Body of pancreas (tissue), 4 donors: ENCODE data around the gene ULK3. TPM values are rescaled to one million over a fixed set of nuclear protein-coding genes. Genes with fewer than 3 reads are reported as not detected.
A peak's percentile ranks its signal among the peaks of the same experiment; 100 is the strongest.

Experiments used
- ATAC-seq: fragments of 150-250 bp; one replicate; pipeline ENCODE4 v1.9.1; 2016
- DNase-seq, 4 donors: peaks; one replicate each; pipeline ENCODE4 v3.0.0-alpha.2; 2019
- H3K27ac ChIP-seq, 4 donors: fragments of 200-600 bp; sonication (generic); 1 replicate in 3 of 4; 2 replicates in 1 of 4; pipeline versions ENCODE4 v1.5.1 to v1.6.1; 2016 to 2019; ENCODE audit warnings: mild to moderate bottlenecking in 1 of 4, mixed read lengths in 1 of 4, moderate library complexity in 1 of 4
- H3K27me3 ChIP-seq, 2 donors: fragments of 200-600 bp; sonication (generic); one replicate each; pipeline ENCODE4 v1.6.0; 2016; ENCODE audit warnings: mild to moderate bottlenecking in 1 of 2
- H3K36me3 ChIP-seq, 2 donors: fragments of 200-600 bp; sonication (generic); replicated peaks in 1 of 2; 2 replicates each; pipeline ENCODE4 v1.5.1; 2016; ENCODE audit warnings: low read depth in 2 of 2; ENCODE audit not compliant: insufficient read depth in 1 of 2
- H3K4me1 ChIP-seq: fragments of 200-600 bp; sonication (generic); one replicate; pipeline ENCODE4 v1.6.0; 2016
- H3K4me3 ChIP-seq, 2 donors: fragments of 200-600 bp; sonication (generic); 1 replicate in 1 of 2; 2 replicates in 1 of 2; pipeline ENCODE4 v1.5.1; 2016 to 2019
- H3K9me3 ChIP-seq, 3 donors: fragments of 200-600 bp; sonication (generic); 1 replicate in 2 of 3; 2 replicates in 1 of 3; pipeline ENCODE4 v1.5.1; 2016
- CTCF ChIP-seq, 7 experiments: fragments of 450-650 bp in 4 of 7; fragments of 200-600 bp in 3 of 7; sonication (generic) in 3 of 7; IDR thresholded peaks; one replicate each; pipeline ENCODE4 v1.5.1; 2016 to 2019; ENCODE audit warnings: antibody characterized with exemption in 7 of 7
- POLR2A ChIP-seq, 3 donors: fragments of 450-650 bp; IDR thresholded peaks; one replicate each; pipeline ENCODE4 v1.6.1; 2016; ENCODE audit warnings: antibody characterized with exemption in 3 of 3, mild to moderate bottlenecking in 2 of 3
- WGBS, 2 donors: methylation state at CpG; one replicate each; pipeline ENCODE4 v1.1.5; 2017; 5-methylcytosine and 5-hydroxymethylcytosine counted together
- intact Hi-C: fragments of 100-400 bp; cut with DNase I; formaldehyde crosslinking; loops from one replicate; pipeline ENCODE4 v1.15.1; 2023
- total RNA-seq, 2 donors: library from RNA; depleted of rRNA; stranded (reverse); fragments of >200 nt; gene quantifications; one replicate each; pipeline ENCODE4 v1.1.0, GENCODE V29; 2016

The ULK3 gene
- total RNA-seq, 2 donors from 2014 or later: 74.2 to 76.3 TPM

GRCh38 chr15:74850393-74850792 lies 7.4 kb upstream of the ULK3 start:
- intact Hi-C loops: no loop called here
- H3K27ac ChIP-seq: no peak overlapping the region
- DNase-seq: no peak
- no peak overlapping the region for H3K4me3 ChIP-seq
- peaks cover 13 to 43% of the 10 kb centered on the region in 2 donors for H3K36me3 ChIP-seq
- no peaks in the 10 kb centered on the region for H3K27me3 ChIP-seq
- no peak for ATAC-seq
- TF ChIP-seq CTCF (IDR thresholded peaks at IDR 0.05) (no peak), POLR2A (IDR thresholded peaks at IDR 0.05) (no peak)
- 86 to 93% methylated on average over 4 of the region's 4 CpGs for WGBS, 2 donors
- no peaks in the 10 kb centered on the region for H3K9me3 ChIP-seq
- H3K4me1 ChIP-seq: no peaks in the 10 kb centered on the region

DNA sequence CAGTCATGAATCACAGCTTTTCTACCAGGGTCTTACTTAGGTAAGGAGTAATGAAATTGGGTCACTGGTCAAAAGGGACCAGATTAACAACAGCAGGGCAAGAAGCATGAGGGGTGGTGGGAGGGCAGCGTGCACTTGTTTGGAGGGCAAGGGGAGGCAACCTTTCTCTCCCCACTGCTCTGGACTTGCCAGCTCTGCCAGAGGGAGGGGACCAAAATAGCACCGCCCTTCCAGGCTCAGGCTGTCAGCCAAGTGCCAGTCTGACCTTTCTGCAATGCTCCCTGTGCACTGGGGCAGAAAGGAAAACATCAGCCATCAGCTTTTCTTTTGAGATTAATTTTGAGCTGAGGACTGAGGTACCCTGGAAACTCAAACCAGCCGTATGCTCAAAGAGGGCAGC lies 4.5 kb upstream of the ULK3 start:
- H3K36me3 ChIP-seq: peaks cover under 1 to 30% of the 10 kb centered on the region in 2 donors
- H3K4me3 ChIP-seq: no peak overlapping the region

GRCh38 chr15:74845581-74845980 lies 2.6 kb upstream of the ULK3 start:
- H3K9me3 ChIP-seq: no peaks in the 10 kb centered on the region
- no peak for ATAC-seq
- intact Hi-C loops: loop anchor here (10.0 kb wide), 1 partner anchor 59 kb away; the partner anchor contains the start of gene FAM219B
- TF ChIP-seq CTCF (IDR thresholded peaks at IDR 0.05): no peak
- H3K27me3 ChIP-seq: no peaks in the 10 kb centered on the region
- H3K27ac ChIP-seq: no peak overlapping the region
- H3K4me3 ChIP-seq: no peak overlapping the region
- peaks cover 21% of the 10 kb centered on the region for H3K4me1 ChIP-seq
- H3K36me3 ChIP-seq: peaks cover 0 to 11% of the 10 kb centered on the region in 2 donors
- no peak for DNase-seq
- 85 to 96% methylated on average over 4 of the region's 4 CpGs for WGBS, 2 donors

More for the DNA sequence above, 4.5 kb upstream of the ULK3 start:
- no peak for ATAC-seq
- peak in 1 of 4 donors; percentile 33 for DNase-seq
- 86 to 95% methylated on average over 2 to 3 of the region's 3 CpGs for WGBS, 2 donors
- peaks cover 8% of the 10 kb centered on the region for H3K4me1 ChIP-seq
- H3K27me3 ChIP-seq: no peaks in the 10 kb centered on the region
- no peak overlapping the region for H3K27ac ChIP-seq
- no peaks in the 10 kb centered on the region for H3K9me3 ChIP-seq
- no peak for TF ChIP-seq POLR2A (IDR thresholded peaks at IDR 0.05)
- no peak for TF ChIP-seq CTCF (IDR thresholded peaks at IDR 0.05)
- intact Hi-C loops: loop anchor here (10.0 kb wide), 1 partner anchor 57 kb away; the partner anchor contains the start of gene FAM219B

DNA sequence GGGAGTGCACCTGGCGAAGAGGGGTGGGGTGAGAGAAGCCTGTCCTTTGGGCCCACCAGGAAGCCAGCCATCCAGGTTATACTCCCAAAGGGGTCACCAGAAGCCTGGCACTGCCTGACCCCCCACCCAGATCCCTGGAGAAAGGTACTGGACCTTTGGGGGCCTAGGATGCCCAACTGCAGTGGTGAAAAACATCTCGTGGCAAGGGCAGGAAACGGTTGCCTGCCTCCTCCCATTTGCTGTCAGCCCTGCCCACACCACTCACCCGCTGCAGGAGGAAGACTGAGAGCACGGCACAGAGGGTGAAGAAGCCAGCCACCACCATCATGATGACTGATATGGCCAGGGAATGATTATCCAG lies 2.2 kb upstream of the ULK3 start:
- TF ChIP-seq POLR2A (IDR thresholded peaks at IDR 0.05) (no peak), CTCF (IDR thresholded peaks at IDR 0.05) (no peak)
- Histone ChIP-seq H3K36me3 (peaks cover 0 to 7% of the 10 kb centered on the region in 2 donors), H3K4me3 (no peak overlapping the region), H3K4me1 (peaks cover 21% of the 10 kb centered on the region), H3K27me3 (no peaks in the 10 kb centered on the region), H3K9me3 (no peaks in the 10 kb centered on the region), H3K27ac (no peak overlapping the region)
- intact Hi-C loops: loop anchor here (10.0 kb wide), 1 partner anchor 60 kb away; the partner anchor contains the start of gene FAM219B
- ATAC-seq (no peak), DNase-seq (no peak)
- 81 to 89% methylated on average over 4 to 5 of the region's 5 CpGs for WGBS, 2 donors
